Parathyroid adenoma (tissue), 2 donors: ENCODE results near the gene CDH26.

Experiments used
- H2AFZ ChIP-seq: fragments of 300-600 bp; sonication (generic); one replicate; pipeline ENCODE4 v1.7.0; 2017; ENCODE audit warnings: antibody characterized with exemption, mild to moderate bottlenecking
- H3K27ac ChIP-seq: fragments of 300-600 bp; sonication (generic); one replicate; pipeline ENCODE4 v1.7.0; 2017
- H3K27me3 ChIP-seq: fragments of 300-600 bp; sonication (generic); one replicate; pipeline ENCODE4 v1.7.0; 2017; ENCODE audit warnings: low read length; ENCODE audit not compliant: control insufficient read depth, insufficient read depth
- H3K36me3 ChIP-seq: fragments of 300-600 bp; sonication (generic); one replicate; pipeline ENCODE4 v1.7.0; 2017; ENCODE audit warnings: low read length; ENCODE audit not compliant: control insufficient read depth, insufficient read depth
- H3K4me1 ChIP-seq: fragments of 300-600 bp; sonication (generic); one replicate; pipeline ENCODE4 v1.7.0; 2017; ENCODE audit warnings: control low read depth
- H3K4me2 ChIP-seq: fragments of 300-600 bp; sonication (generic); one replicate; pipeline ENCODE4 v1.7.0; 2017; ENCODE audit warnings: low read length
- H3K4me3 ChIP-seq: fragments of 300-600 bp; sonication (generic); one replicate; pipeline ENCODE4 v1.7.0; 2017; ENCODE audit warnings: low read depth, low read length
- H3K79me2 ChIP-seq: fragments of 300-600 bp; sonication (generic); one replicate; pipeline ENCODE4 v1.7.0; 2017; ENCODE audit warnings: control low read depth
- H3K9ac ChIP-seq: fragments of 300-600 bp; sonication (generic); one replicate; pipeline ENCODE4 v1.7.0; 2017; ENCODE audit warnings: mild to moderate bottlenecking
- H3K9me3 ChIP-seq: fragments of 300-600 bp; sonication (generic); one replicate; pipeline ENCODE4 v1.7.0; 2017; ENCODE audit warnings: low read length; ENCODE audit not compliant: control insufficient read depth
- CTCF ChIP-seq: fragments of 300-600 bp; sonication (generic); IDR thresholded peaks from one replicate; pipeline ENCODE4 v1.7.0; 2017; ENCODE audit warnings: antibody characterized with exemption, mild to moderate bottlenecking
- donor health status: primary hyperparathyroidism.

The CDH26 gene

GRCh38 chr20:60036346-60036745, 78.1 kb downstream of the CDH26 start:
- Histone ChIP-seq H3K4me1 (no peaks in the 10 kb centered on the region), H3K9me3 (no peaks in the 10 kb centered on the region), H3K4me2 (no peak overlapping the region), H3K27me3 (no peaks in the 10 kb centered on the region), H2AFZ (no peak overlapping the region), H3K27ac (no peak overlapping the region), H3K79me2 (no peaks in the 10 kb centered on the region), H3K9ac (no peak overlapping the region), H3K4me3 (no peak overlapping the region), H3K36me3 (no peaks in the 10 kb centered on the region)
- no peak for TF ChIP-seq CTCF

GRCh38 chr20:60036746-60037499, 78.7 kb downstream of the CDH26 start:
- Histone ChIP-seq H3K4me3 (no peak overlapping the region), H3K4me2 (no peak overlapping the region), H3K36me3 (no peaks in the 10 kb centered on the region), H3K27ac (no peak overlapping the region), H3K79me2 (no peaks in the 10 kb centered on the region), H3K27me3 (no peaks in the 10 kb centered on the region), H3K4me1 (no peaks in the 10 kb centered on the region), H3K9me3 (no peaks in the 10 kb centered on the region), H2AFZ (no peak overlapping the region), H3K9ac (no peak overlapping the region)
- no peak for TF ChIP-seq CTCF

- no peak for TF ChIP-seq CTCF
- Histone ChIP-seq H3K9me3 (no peaks in the 10 kb centered on the region), H3K27me3 (no peaks in the 10 kb centered on the region), H2AFZ (no peak overlapping the region), H3K36me3 (no peaks in the 10 kb centered on the region), H3K27ac (no peak overlapping the region), H3K4me3 (no peak overlapping the region), H3K4me2 (no peak overlapping the region), H3K9ac (no peak overlapping the region), H3K79me2 (no peaks in the 10 kb centered on the region), H3K4me1 (no peaks in the 10 kb centered on the region)
Measured at GRCh38 chr20:60038400-60039008, 80.3 kb downstream of the CDH26 start.

- Histone ChIP-seq H3K4me2 (no peak overlapping the region), H3K36me3 (no peaks in the 10 kb centered on the region), H3K27ac (no peak overlapping the region), H3K27me3 (no peaks in the 10 kb centered on the region), H3K9ac (no peak overlapping the region), H2AFZ (no peak overlapping the region), H3K4me3 (no peak overlapping the region), H3K79me2 (no peaks in the 10 kb centered on the region), H3K9me3 (no peaks in the 10 kb centered on the region), H3K4me1 (no peaks in the 10 kb centered on the region)
- TF ChIP-seq CTCF = no peak
Measured at GRCh38 chr20:60039526-60039925, 81.3 kb downstream of the CDH26 start.
